ENCODE measurements around the gene DISC1. TPM values are rescaled to one million over a fixed set of nuclear protein-coding genes. Genes with fewer than 3 reads are reported as not detected.

Gene DISC1
- total and polyA plus RNA-seq, 2 of the 13 experiments (the other 11 are each of a cell fraction or from before 2014, with no cell fraction given) = 4.2 to 4.6 TPM

DNA sequence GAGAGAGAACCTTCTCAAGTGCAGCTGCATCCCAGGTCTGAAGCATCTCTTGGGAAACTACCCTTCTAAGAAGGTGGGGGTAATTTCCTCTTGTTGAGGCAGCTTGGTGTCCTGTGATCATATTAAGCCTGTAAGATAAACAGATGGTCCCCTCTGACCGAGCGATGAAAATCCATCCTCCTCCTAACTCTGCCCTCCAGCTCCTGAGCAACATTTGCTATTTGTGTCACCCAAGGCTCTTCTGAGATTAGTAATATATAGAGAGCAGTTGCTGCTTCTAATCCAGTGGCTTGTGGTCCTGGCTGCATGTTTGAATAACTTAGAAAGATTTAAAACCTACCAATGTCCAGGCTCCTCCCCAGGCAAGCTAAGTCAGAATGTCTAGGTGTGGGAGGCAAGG lies 123.7 kb downstream of the DISC1 start (continued):
- TF ChIP-seq, protein P1, sequence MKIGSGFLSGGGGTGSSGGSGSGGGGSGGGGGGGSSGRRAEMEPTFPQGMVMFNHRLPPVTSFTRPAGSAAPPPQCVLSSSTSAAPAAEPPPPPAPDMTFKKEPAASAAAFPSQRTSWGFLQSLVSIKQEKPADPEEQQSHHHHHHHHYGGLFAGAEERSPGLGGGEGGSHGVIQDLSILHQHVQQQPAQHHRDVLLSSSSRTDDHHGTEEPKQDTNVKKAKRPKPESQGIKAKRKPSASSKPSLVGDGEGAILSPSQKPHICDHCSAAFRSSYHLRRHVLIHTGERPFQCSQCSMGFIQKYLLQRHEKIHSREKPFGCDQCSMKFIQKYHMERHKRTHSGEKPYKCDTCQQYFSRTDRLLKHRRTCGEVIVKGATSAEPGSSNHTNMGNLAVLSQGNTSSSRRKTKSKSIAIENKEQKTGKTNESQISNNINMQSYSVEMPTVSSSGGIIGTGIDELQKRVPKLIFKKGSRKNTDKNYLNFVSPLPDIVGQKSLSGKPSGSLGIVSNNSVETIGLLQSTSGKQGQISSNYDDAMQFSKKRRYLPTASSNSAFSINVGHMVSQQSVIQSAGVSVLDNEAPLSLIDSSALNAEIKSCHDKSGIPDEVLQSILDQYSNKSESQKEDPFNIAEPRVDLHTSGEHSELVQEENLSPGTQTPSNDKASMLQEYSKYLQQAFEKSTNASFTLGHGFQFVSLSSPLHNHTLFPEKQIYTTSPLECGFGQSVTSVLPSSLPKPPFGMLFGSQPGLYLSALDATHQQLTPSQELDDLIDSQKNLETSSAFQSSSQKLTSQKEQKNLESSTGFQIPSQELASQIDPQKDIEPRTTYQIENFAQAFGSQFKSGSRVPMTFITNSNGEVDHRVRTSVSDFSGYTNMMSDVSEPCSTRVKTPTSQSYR (CRISPR knock-in tag; IDR thresholded peaks at IDR 0.05; ENCODE audit: borderline replicate concordance) = no peak
- no peak for TF ChIP-seq ZFAT (CRISPR knock-in tag; conservative IDR thresholded peaks at IDR 0.05)

DNA sequence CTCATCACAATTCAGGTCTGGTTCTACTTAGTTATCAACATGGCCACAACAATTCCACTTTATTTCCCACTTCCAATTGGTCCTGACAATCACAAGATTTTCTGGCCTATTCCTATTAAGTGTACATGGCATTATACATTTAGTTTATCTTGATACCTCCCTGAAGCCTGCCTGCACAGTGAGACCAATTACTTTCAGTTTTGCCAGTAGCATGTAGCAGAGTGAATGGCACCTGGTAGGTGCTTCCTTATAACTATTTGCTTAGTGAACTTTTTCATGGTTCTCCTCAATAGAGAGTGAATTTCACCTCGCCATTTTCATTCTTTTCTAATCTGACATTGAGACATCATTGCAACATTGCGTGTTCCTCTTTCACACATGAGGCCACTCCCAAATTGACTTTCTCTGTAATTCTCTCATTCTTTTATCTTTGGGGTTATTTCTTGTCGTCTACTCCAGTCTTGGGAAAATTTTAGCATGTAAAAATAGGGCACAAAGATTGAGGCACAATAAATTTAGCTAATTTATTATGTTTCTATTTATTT lies 124.3 kb downstream of the DISC1 start:
- no peaks in the 10 kb centered on the region for H3K27me3 ChIP-seq (ENCODE audit: control insufficient read depth in 1 of 2, insufficient read depth in 2 of 2, low read length in 2 of 2)
- H3K4me2 ChIP-seq (ENCODE audit: low read depth, low read length) = no peak overlapping the region
- no peaks in the 10 kb centered on the region for H3K79me2 ChIP-seq (ENCODE audit: insufficient read depth, low read length)
- POLR2A ChIA-PET = no interaction called here
- peaks cover 0 to 10% of the 10 kb centered on the region in 2 experiments; a peak in 3 of 5 replicates for H3K36me3 ChIP-seq (replicated peaks in 1 of 2; ENCODE audit: control insufficient read depth in 1 of 2, insufficient read depth in 2 of 2, low read length in 2 of 2)
- ATAC-seq (no peak), FAIRE-seq (no peak), DNase-seq (ENCODE audit: low spot score) (no peak)
- H3K4me3 ChIP-seq (replicated peaks in 1 of 3; ENCODE audit: insufficient read depth in 1 of 3, low read depth in 2 of 3, low read length in 3 of 3) = no peak overlapping the region
- no TSS peak for BruUV-seq (replicated peaks)
- no peaks in the 10 kb centered on the region for H4K20me1 ChIP-seq (ENCODE audit: insufficient read depth, low read length)
- intact Hi-C loops (cut with micrococcal nuclease; ENCODE audit: unreplicated experiment) = no loop called here
- CTCF ChIA-PET (ENCODE audit: low intra/inter-chr PET ratio, low total read pairs) = no interaction called here
- H3K4me1 ChIP-seq (ENCODE audit: insufficient read depth, low read length) = peaks cover 10% of the 10 kb centered on the region
- H3K27ac ChIP-seq (ENCODE audit: extremely low read length, insufficient read depth, low read length) = no peak overlapping the region
- 96% methylated on average over 3 of the region's 3 CpGs for WGBS (ENCODE audit: low lambda C conversion rate)
- in situ Hi-C loops (cut with HindIII; ENCODE audit: extremely low pct_ligation_motif_present, low pct_unique_long_range_greater_than_20kb) = loop anchor here (25.0 kb wide), 1 partner anchor 1486 kb away; no protein-coding TSS in a partner anchor
- peaks cover 4% of the 10 kb centered on the region; the same call in 1 of the 2 replicates for H3K9me3 ChIP-seq (ENCODE audit: low read length)
- no peak overlapping the region for H2AFZ ChIP-seq (ENCODE audit: low read length)
- no peak overlapping the region for H3K9ac ChIP-seq (ENCODE audit: insufficient read depth, low read depth, low read length)
- no peak for TF ChIP-seq ZNF317 (CRISPR knock-in tag; IDR thresholded peaks at IDR 0.05)
- TF ChIP-seq ZNF782 (CRISPR knock-in tag; IDR thresholded peaks at IDR 0.05; ENCODE audit: borderline replicate concordance) = no peak
- no peak for TF ChIP-seq ZFP41 (CRISPR knock-in tag; IDR thresholded peaks at IDR 0.05; ENCODE audit: borderline replicate concordance)
- TF ChIP-seq ZNF570 (CRISPR knock-in tag; IDR thresholded peaks at IDR 0.05; ENCODE audit: borderline replicate concordance) = no peak
- TF ChIP-seq, protein P2, sequence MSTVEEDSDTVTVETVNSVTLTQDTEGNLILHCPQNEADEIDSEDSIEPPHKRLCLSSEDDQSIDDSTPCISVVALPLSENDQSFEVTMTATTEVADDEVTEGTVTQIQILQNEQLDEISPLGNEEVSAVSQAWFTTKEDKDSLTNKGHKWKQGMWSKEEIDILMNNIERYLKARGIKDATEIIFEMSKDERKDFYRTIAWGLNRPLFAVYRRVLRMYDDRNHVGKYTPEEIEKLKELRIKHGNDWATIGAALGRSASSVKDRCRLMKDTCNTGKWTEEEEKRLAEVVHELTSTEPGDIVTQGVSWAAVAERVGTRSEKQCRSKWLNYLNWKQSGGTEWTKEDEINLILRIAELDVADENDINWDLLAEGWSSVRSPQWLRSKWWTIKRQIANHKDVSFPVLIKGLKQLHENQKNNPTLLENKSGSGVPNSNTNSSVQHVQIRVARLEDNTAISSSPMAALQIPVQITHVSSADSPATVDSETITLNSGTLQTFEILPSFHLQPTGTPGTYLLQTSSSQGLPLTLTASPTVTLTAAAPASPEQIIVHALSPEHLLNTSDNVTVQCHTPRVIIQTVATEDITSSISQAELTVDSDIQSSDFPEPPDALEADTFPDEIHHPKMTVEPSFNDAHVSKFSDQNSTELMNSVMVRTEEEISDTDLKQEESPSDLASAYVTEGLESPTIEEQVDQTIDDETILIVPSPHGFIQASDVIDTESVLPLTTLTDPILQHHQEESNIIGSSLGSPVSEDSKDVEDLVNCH (CRISPR knock-in tag; IDR thresholded peaks at IDR 0.05) = no peak
- TF ChIP-seq ZNF292 (CRISPR knock-in tag; IDR thresholded peaks at IDR 0.05; ENCODE audit: borderline replicate concordance, low read depth) = no peak
- no peak for TF ChIP-seq ZNF354B (CRISPR knock-in tag; IDR thresholded peaks at IDR 0.05)
- no peak for TF ChIP-seq TCF7L2 (IDR thresholded peaks at IDR 0.05; ENCODE audit: low read depth, low read length)
- no peak for TF ChIP-seq SNAI1 (CRISPR knock-in tag; IDR thresholded peaks at IDR 0.05; ENCODE audit: borderline replicate concordance)
- TF ChIP-seq, protein P3, sequence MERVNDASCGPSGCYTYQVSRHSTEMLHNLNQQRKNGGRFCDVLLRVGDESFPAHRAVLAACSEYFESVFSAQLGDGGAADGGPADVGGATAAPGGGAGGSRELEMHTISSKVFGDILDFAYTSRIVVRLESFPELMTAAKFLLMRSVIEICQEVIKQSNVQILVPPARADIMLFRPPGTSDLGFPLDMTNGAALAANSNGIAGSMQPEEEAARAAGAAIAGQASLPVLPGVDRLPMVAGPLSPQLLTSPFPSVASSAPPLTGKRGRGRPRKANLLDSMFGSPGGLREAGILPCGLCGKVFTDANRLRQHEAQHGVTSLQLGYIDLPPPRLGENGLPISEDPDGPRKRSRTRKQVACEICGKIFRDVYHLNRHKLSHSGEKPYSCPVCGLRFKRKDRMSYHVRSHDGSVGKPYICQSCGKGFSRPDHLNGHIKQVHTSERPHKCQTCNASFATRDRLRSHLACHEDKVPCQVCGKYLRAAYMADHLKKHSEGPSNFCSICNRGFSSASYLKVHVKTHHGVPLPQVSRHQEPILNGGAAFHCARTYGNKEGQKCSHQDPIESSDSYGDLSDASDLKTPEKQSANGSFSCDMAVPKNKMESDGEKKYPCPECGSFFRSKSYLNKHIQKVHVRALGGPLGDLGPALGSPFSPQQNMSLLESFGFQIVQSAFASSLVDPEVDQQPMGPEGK (CRISPR knock-in tag; IDR thresholded peaks at IDR 0.05) = no peak
- TF ChIP-seq POGZ (CRISPR knock-in tag; IDR thresholded peaks at IDR 0.05) = no peak
- no peak for TF ChIP-seq ELF3 (CRISPR knock-in tag; IDR thresholded peaks at IDR 0.05)
- TF ChIP-seq BORCS8-MEF2B (CRISPR knock-in tag; IDR thresholded peaks at IDR 0.05) = no peak
- TF ChIP-seq ZIK1 (CRISPR knock-in tag; IDR thresholded peaks at IDR 0.05; ENCODE audit: borderline replicate concordance, low read depth) = no peak
- no peak for TF ChIP-seq TBX2 (CRISPR knock-in tag; IDR thresholded peaks at IDR 0.05; ENCODE audit: borderline replicate concordance)
